ENCODE results near the gene SYNPO2L.
"Not testable (repeated sequence)": the region's sequence is repeated elsewhere in the genome, so short reads cannot be mapped to it uniquely, and the experiment has no call there.

GRCh38 chr10:73703924-73704323 is 48.1 kb upstream of the SYNPO2L start:
- not testable (repeated sequence) for TF ChIP-seq CTCF (IDR thresholded peaks at IDR 0.05); EZH2 (IDR thresholded peaks at IDR 0.05; ENCODE audit: borderline replicate concordance, insufficient read depth, low read depth, low read length, poor library complexity, severe bottlenecking)
